ENCODE measurements around the gene LMAN2L. TPM values are rescaled to one million over a fixed set of nuclear protein-coding genes. Genes with fewer than 3 reads are reported as not detected.

The LMAN2L gene
- total RNA-seq, 4 donors from 2014 or later = 10.2 to 21.2 (median 16.8) TPM

DNA sequence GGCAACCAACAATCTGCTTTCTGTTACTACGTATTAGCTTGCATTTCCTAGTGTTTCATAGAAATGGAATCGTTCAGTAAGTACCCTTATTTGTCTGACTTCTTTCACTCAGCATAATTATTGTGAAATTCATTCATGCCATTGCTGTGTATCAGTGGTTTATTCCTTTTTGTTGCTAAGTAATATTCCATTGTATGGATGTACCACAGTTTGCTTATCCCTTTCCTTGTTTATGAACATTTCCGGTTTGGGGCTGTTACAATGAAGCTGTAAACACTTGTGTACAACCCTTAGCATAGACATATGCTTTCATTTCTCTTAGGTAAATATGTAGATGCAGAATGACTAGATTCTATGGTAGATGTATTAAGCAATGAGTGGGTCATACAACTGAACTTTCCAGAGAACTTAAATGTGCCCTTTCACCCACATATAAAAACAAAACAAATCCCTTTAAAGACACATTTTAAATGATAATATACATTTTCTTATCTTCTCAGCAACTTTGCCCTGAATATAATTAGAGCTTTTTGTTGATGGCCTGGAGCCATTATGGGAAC lies 75.4 kb downstream of the LMAN2L start:
- no peak for DNase-seq (ENCODE audit: low spot score in 2 of 2)
- TF ChIP-seq POLR2A (IDR thresholded peaks at IDR 0.05) (no peak), EP300 (IDR thresholded peaks at IDR 0.05) (no peak)
- TF ChIP-seq, protein P1, sequence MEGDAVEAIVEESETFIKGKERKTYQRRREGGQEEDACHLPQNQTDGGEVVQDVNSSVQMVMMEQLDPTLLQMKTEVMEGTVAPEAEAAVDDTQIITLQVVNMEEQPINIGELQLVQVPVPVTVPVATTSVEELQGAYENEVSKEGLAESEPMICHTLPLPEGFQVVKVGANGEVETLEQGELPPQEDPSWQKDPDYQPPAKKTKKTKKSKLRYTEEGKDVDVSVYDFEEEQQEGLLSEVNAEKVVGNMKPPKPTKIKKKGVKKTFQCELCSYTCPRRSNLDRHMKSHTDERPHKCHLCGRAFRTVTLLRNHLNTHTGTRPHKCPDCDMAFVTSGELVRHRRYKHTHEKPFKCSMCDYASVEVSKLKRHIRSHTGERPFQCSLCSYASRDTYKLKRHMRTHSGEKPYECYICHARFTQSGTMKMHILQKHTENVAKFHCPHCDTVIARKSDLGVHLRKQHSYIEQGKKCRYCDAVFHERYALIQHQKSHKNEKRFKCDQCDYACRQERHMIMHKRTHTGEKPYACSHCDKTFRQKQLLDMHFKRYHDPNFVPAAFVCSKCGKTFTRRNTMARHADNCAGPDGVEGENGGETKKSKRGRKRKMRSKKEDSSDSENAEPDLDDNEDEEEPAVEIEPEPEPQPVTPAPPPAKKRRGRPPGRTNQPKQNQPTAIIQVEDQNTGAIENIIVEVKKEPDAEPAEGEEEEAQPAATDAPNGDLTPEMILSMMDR (IDR thresholded peaks at IDR 0.05) = no peak
- Histone ChIP-seq H3K27ac (no peak overlapping the region), H3K9me3 (peaks cover 0 to 8% (median 0%) of the 10 kb centered on the region in 4 donors), H3K27me3 (no peaks in the 10 kb centered on the region), H3K4me1 (no peaks in the 10 kb centered on the region), H3K4me3 (no peak overlapping the region), H3K36me3 (no peaks in the 10 kb centered on the region)
- WGBS, 2 donors = 87 to 89% methylated on average over 3 of the region's 3 CpGs

DNA sequence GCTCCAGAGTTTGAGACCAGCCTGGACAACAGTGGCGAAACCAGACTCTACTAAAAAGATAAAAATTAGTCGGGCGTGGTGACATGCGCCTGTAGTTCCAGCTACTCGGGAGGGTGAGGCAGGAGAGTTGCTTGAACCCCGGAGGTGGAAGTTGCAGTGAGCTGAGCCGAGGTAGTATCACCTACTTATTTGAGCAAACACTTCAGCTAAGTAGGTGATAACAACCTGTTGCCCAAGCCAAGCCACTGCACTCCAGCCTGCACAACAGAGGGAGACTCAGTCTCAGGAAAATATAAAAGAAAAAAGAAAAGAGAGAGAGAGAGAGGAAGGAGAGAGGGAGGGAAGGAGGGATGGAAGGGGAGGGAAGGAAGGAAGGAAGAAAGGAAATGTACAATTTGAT lies 76.0 kb downstream of the LMAN2L start:
- Histone ChIP-seq H3K27ac (no peak overlapping the region), H3K36me3 (no peaks in the 10 kb centered on the region), H3K4me3 (no peak overlapping the region), H3K4me1 (no peaks in the 10 kb centered on the region), H3K27me3 (no peaks in the 10 kb centered on the region), H3K9me3 (peaks cover 0 to 8% (median 0%) of the 10 kb centered on the region in 4 donors)
- TF ChIP-seq POLR2A (IDR thresholded peaks at IDR 0.05) (no peak), EP300 (IDR thresholded peaks at IDR 0.05) (no peak)
- TF ChIP-seq, protein P1 (IDR thresholded peaks at IDR 0.05) = no peak
- 87 to 89% methylated on average over 7 of the region's 7 CpGs for WGBS, 2 donors
- DNase-seq (ENCODE audit: low spot score in 2 of 2) = no peak

DNA sequence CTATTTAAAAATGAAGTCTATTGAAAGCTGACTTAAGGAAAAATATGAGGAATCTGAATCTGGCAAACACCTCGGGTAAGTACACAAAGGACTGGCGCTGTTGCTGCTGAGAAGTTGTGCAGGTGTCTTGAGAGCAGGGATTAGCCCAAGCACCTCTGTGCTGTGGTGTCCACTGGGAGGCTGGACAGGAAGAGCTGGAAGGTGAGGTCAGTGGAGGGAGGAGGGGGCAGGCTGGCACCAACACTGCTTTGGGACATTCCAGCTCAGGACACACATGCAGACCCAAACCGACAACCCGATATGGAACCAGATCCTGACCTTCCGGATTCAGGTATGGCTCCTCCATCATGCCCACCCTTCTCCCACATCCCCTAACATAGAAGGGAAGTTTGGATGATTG lies 76.7 kb downstream of the LMAN2L start:
- WGBS, 2 donors = 85 to 89% methylated on average over 5 of the region's 5 CpGs
- no peak overlapping the region for H3K27ac ChIP-seq
- TF ChIP-seq, protein P1 (IDR thresholded peaks at IDR 0.05) = no peak
- TF ChIP-seq EP300 (IDR thresholded peaks at IDR 0.05) = no peak
- TF ChIP-seq POLR2A (IDR thresholded peaks at IDR 0.05) = no peak
- H3K4me1 ChIP-seq = no peaks in the 10 kb centered on the region
- peaks cover 0 to 8% (median 0%) of the 10 kb centered on the region in 4 donors for H3K9me3 ChIP-seq
- no peak for DNase-seq (ENCODE audit: low spot score in 2 of 2)
- H3K4me3 ChIP-seq = no peak overlapping the region
- no peaks in the 10 kb centered on the region for H3K27me3 ChIP-seq
- no peaks in the 10 kb centered on the region for H3K36me3 ChIP-seq

DNA sequence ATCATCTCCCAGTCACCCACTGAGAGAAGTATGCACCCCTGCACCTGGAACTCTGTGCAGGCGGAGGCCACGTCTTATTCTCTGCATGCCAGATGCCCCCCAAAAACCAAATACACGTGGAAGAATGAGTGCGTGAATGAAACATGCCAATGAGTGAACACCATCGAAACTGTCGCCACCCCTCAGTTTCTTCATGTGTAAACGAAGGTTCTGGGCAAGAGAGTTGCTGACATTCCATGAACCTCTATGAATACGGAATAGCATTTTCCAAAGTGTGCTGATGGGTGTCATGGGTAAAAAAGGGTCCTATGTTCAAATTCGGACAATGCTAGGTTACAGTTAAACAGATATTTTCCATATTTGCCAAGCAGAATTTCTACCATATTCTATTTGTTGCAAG lies 77.5 kb downstream of the LMAN2L start:
- Histone ChIP-seq H3K9me3 (peaks cover 0 to 8% (median 0%) of the 10 kb centered on the region in 4 donors), H3K27me3 (no peaks in the 10 kb centered on the region), H3K4me3 (no peak overlapping the region), H3K36me3 (no peaks in the 10 kb centered on the region), H3K4me1 (no peaks in the 10 kb centered on the region), H3K27ac (no peak overlapping the region)
- DNase-seq (ENCODE audit: low spot score in 2 of 2) = no peak
- no peak for TF ChIP-seq EP300 (IDR thresholded peaks at IDR 0.05)
- TF ChIP-seq, protein P1 (IDR thresholded peaks at IDR 0.05) = no peak
- no peak for TF ChIP-seq POLR2A (IDR thresholded peaks at IDR 0.05)
- 89 to 90% methylated on average over 9 of the region's 9 CpGs for WGBS, 2 donors

GRCh38 chr2:96661324-96661723 lies 78.5 kb downstream of the LMAN2L start:
- H3K27me3 ChIP-seq = no peaks in the 10 kb centered on the region
- no peak overlapping the region for H3K27ac ChIP-seq
- H3K36me3 ChIP-seq = no peaks in the 10 kb centered on the region
- H3K4me1 ChIP-seq = no peaks in the 10 kb centered on the region
- H3K9me3 ChIP-seq = peaks cover 0 to 8% (median 0%) of the 10 kb centered on the region in 4 donors
- no peak overlapping the region for H3K4me3 ChIP-seq
- DNase-seq (ENCODE audit: low spot score in 2 of 2) = no peak
- WGBS, 2 donors = 93 to 94% methylated on average over 6 of the region's 6 CpGs
- TF ChIP-seq POLR2A (IDR thresholded peaks at IDR 0.05) (no peak), EP300 (IDR thresholded peaks at IDR 0.05) (no peak)
- TF ChIP-seq, protein P1 (IDR thresholded peaks at IDR 0.05) = no peak
